Esophagus squamous epithelium (tissue), 4 donors: ENCODE results near the gene PLXDC2.

Experiments used
- POLR2A ChIP-seq, 4 donors: fragments of 450-650 bp; IDR thresholded peaks; one replicate each; pipeline ENCODE4 v1.6.1; 2017; ENCODE audit warnings: antibody characterized with exemption in 4 of 4, mild to moderate bottlenecking in 4 of 4, moderate library complexity in 3 of 4
- TF ChIP-seq, protein P1 (sequence below), 6 experiments: fragments of 450-650 bp in 4 of 6; fragments of 200-600 bp in 2 of 6; sonication (generic) in 2 of 6; IDR thresholded peaks; one replicate each; pipeline ENCODE4 v1.5.1; 2016 to 2019; ENCODE audit warnings: antibody characterized with exemption in 6 of 6, mild to moderate bottlenecking in 4 of 6, moderate library complexity in 4 of 6

DNA sequence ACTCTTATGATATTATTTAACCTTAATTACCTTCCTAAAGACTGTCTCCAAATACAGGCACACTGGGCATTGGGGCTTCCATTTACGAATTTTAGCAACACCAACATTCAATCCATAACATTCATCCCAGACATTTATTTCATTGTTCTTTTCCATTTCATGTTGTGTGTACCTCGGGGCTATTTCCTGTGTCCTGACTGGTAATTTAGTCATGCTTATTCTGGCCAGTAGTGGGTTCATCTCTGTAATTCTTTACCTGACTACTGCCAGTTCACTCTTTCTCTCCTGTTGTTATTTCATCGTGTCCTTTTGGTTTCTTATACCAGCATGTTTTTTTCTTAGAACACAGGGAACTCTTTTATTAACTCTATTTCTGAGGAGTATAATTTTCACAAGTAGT lies 225.7 kb downstream of the PLXDC2 start:
- TF ChIP-seq, protein P1, sequence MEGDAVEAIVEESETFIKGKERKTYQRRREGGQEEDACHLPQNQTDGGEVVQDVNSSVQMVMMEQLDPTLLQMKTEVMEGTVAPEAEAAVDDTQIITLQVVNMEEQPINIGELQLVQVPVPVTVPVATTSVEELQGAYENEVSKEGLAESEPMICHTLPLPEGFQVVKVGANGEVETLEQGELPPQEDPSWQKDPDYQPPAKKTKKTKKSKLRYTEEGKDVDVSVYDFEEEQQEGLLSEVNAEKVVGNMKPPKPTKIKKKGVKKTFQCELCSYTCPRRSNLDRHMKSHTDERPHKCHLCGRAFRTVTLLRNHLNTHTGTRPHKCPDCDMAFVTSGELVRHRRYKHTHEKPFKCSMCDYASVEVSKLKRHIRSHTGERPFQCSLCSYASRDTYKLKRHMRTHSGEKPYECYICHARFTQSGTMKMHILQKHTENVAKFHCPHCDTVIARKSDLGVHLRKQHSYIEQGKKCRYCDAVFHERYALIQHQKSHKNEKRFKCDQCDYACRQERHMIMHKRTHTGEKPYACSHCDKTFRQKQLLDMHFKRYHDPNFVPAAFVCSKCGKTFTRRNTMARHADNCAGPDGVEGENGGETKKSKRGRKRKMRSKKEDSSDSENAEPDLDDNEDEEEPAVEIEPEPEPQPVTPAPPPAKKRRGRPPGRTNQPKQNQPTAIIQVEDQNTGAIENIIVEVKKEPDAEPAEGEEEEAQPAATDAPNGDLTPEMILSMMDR (IDR thresholded peaks at IDR 0.05): no peak
- no peak for TF ChIP-seq POLR2A (IDR thresholded peaks at IDR 0.05)
